Kidney epithelial cell (primary cell): ENCODE data around the gene DSCAM. TPM values are rescaled to one million over a fixed set of nuclear protein-coding genes. Genes with fewer than 3 reads are reported as not detected.
"Not testable (repeated sequence)": the region's sequence is repeated elsewhere in the genome, so short reads cannot be mapped to it uniquely, and the experiment has no call there.

Source experiments
- DNase-seq: peaks from one replicate; pipeline ENCODE4 v3.0.0-alpha.2; 2010; ENCODE audit warnings: low read depth
- H3K27me3 ChIP-seq: 2 replicates; pipeline ENCODE4 v1.6.0; 2011; ENCODE audit warnings: low read length; ENCODE audit not compliant: control insufficient read depth, insufficient read depth
- H3K36me3 ChIP-seq: 2 replicates; pipeline ENCODE4 v1.5.1; 2011; ENCODE audit warnings: low read length; ENCODE audit not compliant: control insufficient read depth, insufficient read depth
- H3K4me3 ChIP-seq: 2 replicates; pipeline ENCODE4 v1.5.1; 2011; ENCODE audit warnings: low read depth, mild to moderate bottlenecking, control low read depth, low read length
- CTCF ChIP-seq: IDR thresholded peaks from 2 replicates; pipeline ENCODE4 v1.5.1; 2011; ENCODE audit warnings: mild to moderate bottlenecking, moderate library complexity, low read length, control low read depth, inconsistent platforms; ENCODE audit not compliant: insufficient read depth, poor library complexity, severe bottlenecking
- total RNA-seq: library from RNA; depleted of rRNA; stranded (reverse); fragments of >200 nt; gene quantifications from 2 replicates; pipeline ENCODE4 v1.2.3, GENCODE V29; 2015

Gene DSCAM
- total RNA-seq, 1 donor from 2014 or later: 0.21 TPM

- no peaks in the 10 kb centered on the region for H3K36me3 ChIP-seq
- no peak overlapping the region for H3K4me3 ChIP-seq
- DNase-seq: peak; percentile 31
- no peaks in the 10 kb centered on the region for H3K27me3 ChIP-seq
- TF ChIP-seq CTCF: no peak
Observed at GRCh38 chr21:40049031-40049930, 797.7 kb downstream of the DSCAM start.

- no peaks in the 10 kb centered on the region for H3K36me3 ChIP-seq
- no peak for TF ChIP-seq CTCF
- H3K4me3 ChIP-seq: no peak overlapping the region
- no peak for DNase-seq
- H3K27me3 ChIP-seq: no peaks in the 10 kb centered on the region
Observed at GRCh38 chr21:40047993-40048730, 798.8 kb downstream of the DSCAM start.

GRCh38 chr21:40047211-40047610 lies 799.7 kb downstream of the DSCAM start:
- DNase-seq: no peak
- no peaks in the 10 kb centered on the region for H3K36me3 ChIP-seq
- no peak for TF ChIP-seq CTCF
- no peak overlapping the region for H3K4me3 ChIP-seq
- H3K27me3 ChIP-seq: no peaks in the 10 kb centered on the region

GRCh38 chr21:40043866-40044265 lies 803.1 kb downstream of the DSCAM start:
- H3K36me3 ChIP-seq: no peaks in the 10 kb centered on the region
- no peak for TF ChIP-seq CTCF
- no peaks in the 10 kb centered on the region for H3K27me3 ChIP-seq
- H3K4me3 ChIP-seq: no peak overlapping the region
- no peak for DNase-seq

GRCh38 chr21:40043423-40043822 lies 803.5 kb downstream of the DSCAM start:
- H3K36me3 ChIP-seq: no peaks in the 10 kb centered on the region
- TF ChIP-seq CTCF: no peak
- DNase-seq: no peak
- H3K27me3 ChIP-seq: no peaks in the 10 kb centered on the region
- H3K4me3 ChIP-seq: no peak overlapping the region

GRCh38 chr21:40041446-40041845 lies 805.5 kb downstream of the DSCAM start:
- TF ChIP-seq CTCF: no peak
- DNase-seq: no peak
- Histone ChIP-seq H3K36me3 (no peaks in the 10 kb centered on the region), H3K4me3 (no peak overlapping the region), H3K27me3 (no peaks in the 10 kb centered on the region)

- not testable (repeated sequence) for DNase-seq, H3K4me3 ChIP-seq, H3K27me3 ChIP-seq, H3K36me3 ChIP-seq
Observed at GRCh38 chr21:40033156-40033782, 813.7 kb downstream of the DSCAM start.
